Fibroblast of skin of right quadriceps (primary cell): ENCODE measurements around the gene SKP2.
A peak's percentile ranks its signal among the peaks of the same experiment; 100 is the strongest.
"Not testable (repeated sequence)": the region's sequence is repeated elsewhere in the genome, so short reads cannot be mapped to it uniquely, and the experiment has no call there.

ENCODE experiments used
- DNase-seq: peaks from one replicate; pipeline ENCODE4 v3.0.0-alpha.2; 2013

SKP2 gene

DNA sequence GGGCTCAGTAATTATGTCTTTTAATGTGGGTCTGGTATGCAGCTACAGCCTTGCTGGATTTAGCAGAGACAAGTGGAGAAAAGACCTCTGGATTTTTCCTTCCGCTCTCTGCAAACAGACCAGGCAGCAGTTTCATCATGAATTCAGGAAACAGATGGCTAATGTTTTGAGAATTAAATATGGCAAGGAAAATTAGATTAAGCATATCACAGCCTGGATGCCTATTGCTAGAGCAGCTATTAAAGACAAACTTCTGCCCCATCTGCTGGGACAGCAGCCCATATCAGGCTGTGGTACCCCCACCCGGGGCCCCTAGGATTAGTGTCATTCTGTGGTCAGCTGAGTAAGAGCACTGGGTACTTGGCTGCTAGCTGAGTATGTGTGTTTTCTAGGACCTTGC is 6.2 kb downstream of the SKP2 start:
- DNase-seq: peak; percentile 48

DNA sequence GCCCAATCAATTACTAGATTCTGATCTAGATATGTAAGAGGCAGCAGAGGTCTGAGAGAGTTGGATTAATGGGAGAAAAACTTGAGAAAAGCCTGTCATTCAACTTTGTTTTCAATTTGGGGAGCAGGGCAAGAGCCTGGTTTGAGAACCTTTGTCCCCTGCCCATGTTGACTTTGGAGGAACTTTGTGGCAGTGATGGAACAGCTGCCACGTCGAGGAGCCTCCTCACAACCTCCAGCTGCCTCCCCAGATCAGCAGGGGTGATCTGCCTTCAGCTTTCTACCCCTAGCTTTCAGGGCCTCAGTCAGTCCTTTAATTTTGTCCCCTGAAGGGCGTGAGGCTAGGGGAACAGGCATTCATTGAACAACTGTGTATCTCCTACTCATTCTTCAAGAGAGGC is 8.7 kb downstream of the SKP2 start:
- DNase-seq: no peak

DNA sequence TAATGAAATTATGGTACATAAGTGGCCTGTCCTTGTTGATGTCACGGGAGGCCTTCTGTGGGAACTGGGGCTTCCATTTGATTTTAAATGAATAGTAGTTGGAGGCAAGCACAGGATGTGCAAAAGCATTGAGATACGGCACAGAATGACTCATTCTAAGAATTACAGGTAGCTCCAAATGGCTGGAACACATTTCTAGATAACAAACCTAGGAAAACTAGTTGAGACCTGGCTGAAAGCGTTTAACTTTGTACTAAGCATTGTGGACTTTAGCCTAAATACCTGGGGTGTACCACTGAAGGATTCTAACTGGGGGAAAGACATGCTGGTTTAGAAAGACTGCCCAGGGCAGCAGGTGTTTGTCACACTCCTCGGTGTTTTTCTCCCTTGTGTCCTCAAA is 9.4 kb downstream of the SKP2 start:
- no peak for DNase-seq

DNA sequence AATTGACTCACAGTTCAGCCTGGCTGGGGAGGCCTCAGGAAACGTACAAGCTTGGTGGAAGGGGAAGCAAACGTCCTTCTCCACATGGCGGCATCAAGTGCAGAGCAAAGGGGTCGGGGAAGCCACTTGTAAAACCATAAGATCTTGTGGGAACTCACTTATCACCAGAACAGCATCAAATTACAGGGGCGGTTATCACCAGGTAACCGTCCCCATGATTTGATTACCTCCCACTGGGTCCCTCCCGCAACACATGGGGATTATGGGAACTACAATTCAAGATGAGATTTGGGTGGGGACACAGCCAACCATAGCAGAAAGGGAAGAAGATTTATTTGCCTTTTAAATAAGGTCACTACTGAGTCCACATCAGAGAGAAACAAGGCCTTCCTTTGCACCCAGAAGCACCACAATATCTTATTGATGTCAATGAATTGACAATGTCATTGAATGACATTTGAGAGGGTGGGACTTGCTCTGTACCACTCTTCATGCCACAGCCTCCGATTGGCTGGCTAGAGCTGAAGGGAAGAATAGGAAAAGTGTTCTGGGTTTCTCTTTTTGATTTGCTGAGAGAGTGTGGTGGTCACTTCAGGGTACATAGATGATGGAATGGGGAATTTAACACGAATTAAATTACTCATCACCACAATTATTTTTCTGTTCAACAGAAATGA is 11.0 kb downstream of the SKP2 start:
- DNase-seq: no peak

DNA sequence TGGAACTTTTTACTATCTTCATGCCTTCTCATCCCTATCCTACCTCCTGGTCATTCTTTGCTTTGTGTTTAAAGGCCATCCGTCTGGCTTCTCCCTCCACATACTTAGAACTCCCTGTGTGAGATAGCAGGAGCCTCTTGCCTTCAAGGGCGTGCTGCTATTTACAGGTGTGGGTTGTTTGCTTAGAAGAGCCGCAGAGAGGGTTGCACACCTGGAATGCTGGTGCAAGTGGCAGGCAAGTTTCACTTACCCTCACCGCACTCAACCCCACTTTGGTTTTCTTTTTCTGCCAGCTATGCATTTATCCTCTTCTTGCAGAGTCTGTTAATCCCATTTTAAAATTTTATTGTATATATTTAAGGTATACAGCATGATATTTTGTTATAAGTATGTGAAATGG is 12.6 kb downstream of the SKP2 start:
- no peak for DNase-seq

DNA sequence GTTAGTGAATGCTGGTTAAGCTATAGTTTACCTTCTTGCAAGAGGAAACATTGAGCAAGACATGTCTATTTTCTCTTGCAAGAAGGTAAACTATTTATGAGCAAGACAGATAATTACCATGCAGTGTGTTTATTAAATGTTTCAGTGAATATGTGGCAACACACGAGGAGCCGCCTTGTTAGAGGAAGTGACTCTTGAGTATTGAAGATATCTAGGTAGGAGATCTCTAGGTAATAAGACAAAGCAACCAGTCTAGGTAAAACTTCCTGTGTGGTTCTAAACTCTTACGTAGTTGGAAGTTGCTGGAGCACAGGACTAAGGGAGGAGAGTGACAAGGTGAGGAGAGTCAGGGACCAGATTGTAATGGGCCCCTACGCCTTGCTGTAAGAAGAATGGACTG is 16.8 kb downstream of the SKP2 start:
- no peak for DNase-seq

DNA sequence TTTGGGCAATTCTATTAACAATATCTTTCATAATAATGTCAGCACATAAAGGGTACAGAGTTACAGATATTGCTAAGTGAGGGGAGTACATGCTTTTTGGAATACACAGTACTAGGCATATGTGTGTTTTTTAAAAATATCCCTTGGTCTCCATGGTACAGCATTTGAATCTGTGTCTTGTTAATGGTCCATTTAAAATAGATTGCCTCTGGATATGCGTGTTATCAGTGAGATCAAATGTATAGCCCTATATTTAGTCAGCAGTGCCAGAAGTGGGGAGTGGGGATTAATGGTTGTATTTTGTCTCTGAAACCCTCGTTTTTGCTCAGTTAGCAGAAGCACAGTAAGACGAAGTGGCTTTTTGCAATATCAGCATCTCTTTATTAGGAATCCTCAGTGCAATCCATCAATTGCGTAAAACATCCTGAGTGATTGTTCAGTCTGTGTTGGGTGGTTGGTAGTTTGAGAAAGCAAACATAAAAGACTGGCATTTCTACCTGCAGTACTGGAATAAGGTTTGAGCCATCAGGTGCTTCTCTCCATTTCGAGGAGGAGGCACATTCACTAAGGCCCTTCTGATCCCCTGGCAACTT is 19.0 kb downstream of the SKP2 start:
- DNase-seq: no peak

DNA sequence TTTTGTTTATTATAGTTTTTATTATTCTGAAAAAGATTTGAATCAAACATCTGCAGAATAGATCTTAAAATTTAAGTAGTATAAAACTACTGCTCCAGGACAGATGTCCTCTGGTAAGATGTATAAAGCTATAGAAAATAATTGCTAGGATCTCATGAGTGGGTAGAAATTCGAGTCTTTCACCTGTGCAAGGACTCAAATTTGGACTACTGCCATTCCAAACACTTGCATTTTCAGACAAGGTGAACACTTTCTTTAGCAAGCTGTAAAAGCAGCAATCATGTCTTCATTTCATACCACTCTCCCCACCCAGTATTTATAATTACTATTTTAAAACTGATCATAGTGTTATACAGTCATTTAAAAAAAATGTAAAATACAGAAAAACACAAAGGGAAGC is 20.7 kb downstream of the SKP2 start:
- DNase-seq: no peak

DNA sequence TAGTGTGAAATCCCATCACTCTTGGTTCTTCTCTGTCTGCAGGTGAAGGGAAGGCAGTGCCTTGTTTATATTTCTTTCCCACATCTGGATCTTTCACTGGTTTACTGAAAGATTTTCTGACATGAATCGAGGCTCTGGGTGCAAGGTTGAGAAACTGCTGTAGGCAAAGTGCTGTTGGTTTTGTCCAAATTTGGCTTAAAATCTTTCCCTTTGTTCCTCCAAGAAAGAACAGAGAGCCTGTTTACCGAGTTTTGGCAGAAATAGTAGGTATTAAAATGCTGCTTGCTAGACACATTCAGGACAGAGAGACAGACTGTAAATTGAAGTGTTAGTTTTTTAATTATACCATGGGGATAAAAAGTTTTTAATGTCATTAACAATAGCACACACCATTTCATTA is 21.5 kb downstream of the SKP2 start:
- DNase-seq: no peak

DNA sequence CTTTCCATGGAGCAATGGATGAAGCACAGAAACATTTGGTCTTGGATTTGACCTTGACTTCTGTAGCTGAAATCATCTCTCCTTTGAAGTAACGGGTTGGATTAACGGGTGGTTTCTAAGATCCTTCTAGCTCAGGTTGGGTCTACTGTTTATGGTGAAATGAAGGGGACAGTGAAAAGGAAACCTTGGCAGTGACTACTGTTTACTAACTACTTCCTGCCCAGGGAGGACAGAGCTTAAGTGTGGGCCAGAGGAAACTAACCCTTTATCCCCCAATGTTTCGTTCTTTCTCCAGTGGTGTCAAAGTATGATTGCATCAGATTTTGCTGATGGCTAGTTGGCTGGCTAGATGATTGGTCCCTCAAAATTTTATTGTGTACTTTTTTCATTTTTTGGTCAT is 22.2 kb downstream of the SKP2 start:
- DNase-seq: no peak

DNA sequence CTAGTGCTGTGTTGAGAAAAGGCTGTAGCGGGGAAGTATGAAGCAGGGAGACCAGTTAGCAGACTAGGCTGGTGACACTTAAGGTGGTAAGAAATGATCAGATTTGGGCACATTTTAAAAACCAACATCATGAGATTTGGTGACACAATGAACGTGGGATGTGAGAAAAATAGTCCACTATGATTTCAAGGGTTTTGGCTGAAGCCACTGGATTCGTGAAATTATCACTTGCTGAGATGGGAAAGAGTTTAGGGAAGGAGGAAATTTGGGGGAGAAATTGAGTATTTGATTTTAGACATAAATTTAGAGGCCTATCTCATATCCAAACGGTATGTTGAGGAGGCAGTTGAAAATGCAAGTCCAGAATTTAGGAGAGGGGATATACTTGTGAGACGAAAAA is 23.1 kb downstream of the SKP2 start:
- DNase-seq: no peak

DNA sequence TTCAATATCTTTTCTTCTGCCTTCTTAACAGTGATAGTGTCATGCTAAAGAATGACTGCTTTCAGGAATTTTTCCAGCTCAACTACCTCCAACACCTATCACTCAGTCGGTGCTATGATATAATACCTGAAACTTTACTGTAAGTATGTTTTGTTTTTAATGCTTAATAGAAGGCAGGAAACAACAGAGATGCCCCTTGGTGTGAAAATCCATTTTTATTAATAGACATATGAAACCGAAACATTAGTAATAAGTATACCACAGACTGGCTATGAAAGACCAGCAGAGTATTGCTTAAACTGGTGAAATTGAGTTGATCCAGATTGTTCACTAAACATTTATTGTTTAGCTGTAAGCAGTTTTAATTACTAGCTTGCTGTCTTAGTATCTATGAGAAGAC is 25.2 kb downstream of the SKP2 start:
- DNase-seq: no peak

DNA sequence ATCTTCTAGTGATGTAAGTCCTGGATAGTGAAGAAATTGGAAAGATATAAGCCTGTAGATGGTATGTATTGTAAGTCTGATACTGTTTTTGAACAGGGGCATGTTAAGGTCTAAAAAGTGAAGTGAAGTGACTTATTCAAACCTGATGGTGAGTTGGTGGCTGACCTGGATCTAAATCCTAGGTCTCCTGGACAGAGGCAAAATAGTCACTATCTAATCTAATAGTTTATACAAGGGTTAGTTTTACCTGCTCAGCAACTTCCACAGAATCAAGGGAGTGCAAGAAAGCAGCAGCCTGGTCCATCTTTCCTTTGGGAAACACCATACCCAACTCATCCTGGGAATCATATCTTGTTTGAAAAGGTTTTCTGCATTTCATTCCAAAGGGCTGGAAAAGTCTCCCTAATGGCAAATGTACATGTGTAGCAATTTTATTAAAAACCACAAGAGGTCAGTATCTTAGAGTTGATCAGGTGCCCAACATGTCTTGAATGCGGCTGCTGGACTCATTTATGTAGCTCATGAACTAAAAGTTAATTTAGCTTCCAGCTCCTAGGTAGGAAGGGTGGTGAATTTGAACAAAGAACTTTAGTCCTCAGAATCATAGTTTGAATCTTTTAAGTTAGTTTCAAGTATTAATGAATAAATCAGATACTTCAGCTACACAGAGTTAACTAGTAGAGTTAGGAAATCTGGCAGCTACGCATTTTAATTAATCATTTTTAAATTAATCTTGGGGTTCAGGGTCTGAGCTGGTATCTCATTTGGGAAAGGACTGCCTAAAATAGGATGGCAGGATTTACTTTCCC is 26.0 kb downstream of the SKP2 start:
- DNase-seq: peak; percentile 36

DNA sequence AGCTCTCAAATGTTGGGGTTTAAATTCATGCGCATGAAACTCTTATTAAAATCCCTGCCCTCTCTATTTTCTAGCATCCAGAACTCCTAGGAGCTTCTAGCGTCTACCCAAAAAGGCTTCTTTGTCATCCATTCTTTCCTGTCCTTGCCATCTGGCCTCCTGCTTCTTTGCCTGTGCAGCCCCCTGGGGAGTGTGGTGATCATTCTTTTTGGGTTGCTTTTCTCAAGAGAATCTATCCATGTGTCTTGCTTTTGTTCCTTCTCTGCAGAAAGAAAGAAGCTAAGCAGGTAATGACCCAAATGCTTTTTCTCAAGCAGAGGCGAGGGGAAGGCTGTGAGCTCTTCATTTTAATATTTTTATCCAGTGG is 26.6 kb downstream of the SKP2 start:
- no peak for DNase-seq

DNA sequence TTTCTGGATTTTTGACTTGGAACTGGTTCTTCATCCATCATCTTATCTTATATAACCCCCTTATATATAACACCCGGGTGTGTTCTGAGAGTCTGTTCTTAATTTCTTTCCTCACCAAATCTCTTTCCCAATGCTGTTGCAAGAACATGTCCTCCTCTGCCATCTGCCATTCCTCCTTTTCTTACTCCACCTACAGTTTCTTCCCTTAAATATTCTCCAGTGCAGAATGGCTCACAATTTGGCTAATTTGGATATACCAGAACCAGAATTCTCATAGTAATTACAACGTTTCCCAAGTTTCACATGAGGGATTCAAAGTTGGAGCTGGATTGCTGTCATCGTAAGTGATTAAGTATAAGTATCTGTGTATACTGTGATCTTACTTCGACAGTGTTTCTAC is 28.0 kb downstream of the SKP2 start:
- no peak for DNase-seq

DNA sequence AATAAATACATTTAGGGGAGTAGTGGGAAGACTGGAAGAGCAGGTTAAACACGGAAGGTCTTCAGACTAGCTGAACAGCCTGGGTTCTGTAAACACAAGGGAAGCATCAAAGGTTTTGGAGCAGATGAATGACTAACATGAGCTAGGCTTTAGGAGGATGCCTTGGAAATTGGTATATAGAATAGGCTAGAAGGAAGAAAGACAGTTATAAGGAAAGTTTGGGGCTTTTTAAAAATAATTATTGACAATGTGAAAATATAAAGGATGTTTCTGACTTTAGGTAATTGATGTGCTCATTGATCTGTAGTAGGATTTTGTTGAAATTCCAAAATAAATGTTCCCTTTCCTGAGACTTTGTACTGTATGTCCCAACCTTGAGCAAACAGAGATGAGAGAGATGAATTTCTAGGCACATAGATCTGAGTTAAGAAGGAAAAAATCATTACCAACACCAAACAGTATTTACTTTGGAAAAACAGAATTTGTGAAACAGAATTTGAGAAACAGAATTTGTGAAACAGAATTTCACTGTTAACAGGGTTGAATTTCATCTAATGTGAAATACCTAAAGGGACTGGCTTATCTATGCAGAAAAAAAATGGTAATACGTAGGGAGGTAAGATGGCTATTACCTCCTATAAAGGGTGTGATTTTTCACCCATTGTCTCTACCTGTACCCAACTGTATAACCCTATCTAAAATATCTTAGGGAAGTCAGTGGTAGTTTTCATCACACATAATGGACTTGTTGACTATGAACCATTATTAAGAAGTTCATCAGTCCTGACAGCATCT is 28.8 kb downstream of the SKP2 start:
- DNase-seq: no peak

DNA sequence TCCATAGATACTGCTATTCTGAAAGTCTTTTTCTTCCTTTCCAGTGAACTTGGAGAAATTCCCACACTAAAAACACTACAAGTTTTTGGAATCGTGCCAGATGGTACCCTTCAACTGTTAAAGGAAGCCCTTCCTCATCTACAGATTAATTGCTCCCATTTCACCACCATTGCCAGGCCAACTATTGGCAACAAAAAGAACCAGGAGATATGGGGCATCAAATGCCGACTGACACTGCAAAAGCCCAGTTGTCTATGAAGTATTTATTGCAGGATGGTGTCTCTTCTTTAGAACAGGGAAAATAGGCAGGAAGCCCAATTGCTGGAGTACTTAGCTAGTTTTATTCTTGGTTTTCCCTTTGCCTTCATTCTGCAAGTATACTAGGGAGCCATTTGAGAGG is 29.9 kb downstream of the SKP2 start:
- DNase-seq: no peak

DNA sequence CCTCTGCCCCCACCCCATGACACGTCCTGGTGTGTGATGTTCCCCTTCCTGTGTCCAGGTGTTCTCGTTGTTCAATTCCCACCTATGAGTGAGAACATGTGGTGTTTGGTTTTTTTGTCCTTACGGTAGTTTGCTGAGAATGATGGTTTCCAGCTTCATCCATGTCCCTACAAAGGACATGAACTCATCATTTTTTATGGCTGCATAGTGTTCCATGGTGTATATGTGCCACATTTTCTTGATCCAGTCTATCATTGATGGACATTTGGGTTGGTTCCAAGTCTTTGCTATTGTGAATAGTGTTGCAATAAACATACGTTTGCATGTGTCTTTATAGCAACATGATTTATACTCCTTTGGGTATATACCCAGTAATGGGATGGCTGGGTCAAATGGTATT is 32.5 kb downstream of the SKP2 start:
- DNase-seq: not testable (repeated sequence)

DNA sequence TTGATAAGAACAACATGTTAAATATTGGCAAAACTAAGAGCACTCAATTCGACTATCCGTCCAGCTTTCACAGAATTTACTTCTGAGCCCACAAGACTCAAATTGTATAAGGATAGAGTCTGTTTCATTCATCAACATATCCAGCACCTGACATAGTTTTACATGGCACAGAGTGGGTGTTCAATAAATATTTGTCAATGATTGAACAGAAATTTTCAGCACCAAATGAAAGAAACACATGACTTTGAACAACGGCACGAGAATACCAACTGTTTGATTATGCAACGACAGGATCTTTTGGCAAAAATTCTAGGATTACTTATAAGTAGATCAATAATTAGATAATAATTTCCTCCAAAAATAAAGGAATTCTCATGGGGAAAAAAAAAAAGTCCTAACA is 41.8 kb downstream of the SKP2 start:
- no peak for DNase-seq

DNA sequence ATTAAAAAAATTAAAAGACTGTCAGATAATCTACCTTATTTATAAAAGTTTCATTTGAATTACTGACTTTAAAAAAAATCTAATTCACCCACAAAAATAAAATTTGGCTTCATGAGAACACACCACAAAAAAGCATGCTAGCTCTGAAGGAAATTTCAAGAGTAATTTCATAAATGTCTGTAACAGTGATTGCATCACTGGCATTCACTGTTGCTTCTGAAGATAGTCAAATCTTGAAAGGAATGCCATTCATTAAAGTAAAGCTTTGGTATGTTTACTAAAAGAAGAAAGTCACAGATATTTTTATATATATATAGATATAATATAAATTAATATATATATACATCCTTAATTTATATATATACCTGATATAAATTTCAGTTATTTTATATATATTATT is 46.4 kb downstream of the SKP2 start:
- DNase-seq: no peak

DNA sequence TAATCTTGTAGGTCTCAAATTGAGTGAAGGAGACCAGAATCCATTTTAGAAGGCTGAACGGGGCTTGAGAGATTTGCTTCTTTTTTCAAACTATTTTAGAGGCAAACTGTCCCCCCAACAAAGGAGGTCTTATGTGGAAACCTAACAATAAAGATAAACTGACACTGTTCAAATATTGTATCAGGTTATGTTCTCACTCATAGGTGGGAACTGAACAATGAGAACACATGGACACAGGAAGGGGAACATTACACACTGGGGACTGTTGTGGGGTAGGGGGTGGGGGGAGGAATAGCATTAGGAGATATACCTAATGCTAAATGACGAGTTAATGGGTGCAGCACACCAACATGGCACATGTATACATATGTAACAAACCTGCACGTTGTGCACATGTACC is 46.9 kb downstream of the SKP2 start:
- DNase-seq: not testable (repeated sequence)

DNA sequence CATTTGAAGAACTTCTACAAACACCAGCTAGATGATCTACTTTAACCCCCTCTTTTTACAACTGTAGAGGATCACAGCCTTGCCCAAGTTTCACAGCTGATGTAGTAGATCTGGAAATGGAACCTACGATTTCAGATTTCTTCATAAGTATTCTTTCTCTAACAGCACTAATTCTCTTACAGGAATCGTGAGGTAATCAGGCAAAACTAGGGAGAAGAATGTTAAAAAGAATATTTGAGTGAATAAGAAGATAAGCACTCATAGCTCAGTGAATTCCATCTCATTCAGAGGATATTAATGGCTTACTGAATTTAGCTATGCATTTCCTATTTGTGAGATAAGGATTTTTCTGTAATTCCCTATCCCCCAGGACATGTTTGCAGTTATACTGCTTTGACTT is 47.7 kb downstream of the SKP2 start:
- DNase-seq: peak; percentile 35

DNA sequence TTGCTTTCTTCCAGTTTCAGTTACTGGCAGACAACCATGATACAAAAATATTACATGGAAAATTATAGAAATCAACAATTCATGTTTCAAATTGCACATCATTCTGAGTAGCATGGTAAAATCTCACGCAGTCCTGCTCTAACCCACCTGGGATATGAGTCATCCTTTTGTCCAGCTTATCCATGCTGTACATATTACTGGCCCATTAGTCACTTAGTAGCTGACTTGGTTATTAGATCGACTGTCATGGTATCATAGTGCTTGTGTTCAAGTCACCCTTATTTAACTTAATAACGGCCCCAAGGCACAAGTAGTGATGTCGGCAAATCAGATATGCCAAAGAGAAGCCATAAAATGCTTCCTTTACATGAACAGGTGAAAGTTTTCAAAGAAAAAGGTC is 48.6 kb downstream of the SKP2 start:
- DNase-seq: peak; percentile 37

DNA sequence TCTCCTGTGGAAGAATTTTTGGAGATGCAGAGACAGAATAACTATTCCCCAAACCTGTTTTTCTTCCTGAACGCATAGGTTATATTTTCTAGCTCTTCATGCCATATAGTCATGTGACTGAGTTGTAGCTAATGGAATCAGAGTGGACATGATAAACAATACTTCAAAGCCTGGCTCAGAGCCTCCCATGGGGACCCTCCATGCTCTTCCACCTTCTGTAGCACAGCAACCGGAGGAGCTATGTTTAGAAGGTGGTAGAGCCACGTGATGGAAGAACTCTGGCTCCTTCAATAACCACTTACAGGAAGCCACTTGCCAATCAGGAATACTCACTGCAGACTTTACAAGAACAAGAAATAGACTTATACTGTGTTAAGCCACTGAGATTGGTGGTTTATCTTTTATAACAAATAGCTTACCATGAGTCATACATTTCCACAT is 50.6 kb downstream of the SKP2 start:
- peak; percentile 28 for DNase-seq
